ENCODE results near the gene ESYT1.
A peak's percentile ranks its signal among the peaks of the same experiment; 100 is the strongest.
"Not testable (repeated sequence)": the region's sequence is repeated elsewhere in the genome, so short reads cannot be mapped to it uniquely, and the experiment has no call there.

Gene ESYT1

GRCh38 chr12:56104109-56104814 is 23.8 kb upstream of the ESYT1 start, which contains the start of gene PA2G4:
Gene PA2G4 (plus strand): TSS chr12:56104559. CDS start chr12:56104738, 179 bp downstream.
- DNase-seq: peak; percentile 84 to 95 (median 91)

- DNase-seq: peak in 1 of 4 experiments; percentile 45
Measured at GRCh38 chr12:56104815-56105608, 23.1 kb upstream of the ESYT1 start.

GRCh38 chr12:56105609-56105902 is 22.5 kb upstream of the ESYT1 start:
- no peak for DNase-seq

GRCh38 chr12:56107242-56107641 is 20.8 kb upstream of the ESYT1 start:
- DNase-seq: no peak

GRCh38 chr12:56110571-56110970 is 17.5 kb upstream of the ESYT1 start:
- DNase-seq: no peak

- DNase-seq: no peak
Measured at GRCh38 chr12:56114084-56114483, 14.0 kb upstream of the ESYT1 start.

- DNase-seq: no peak
Measured at GRCh38 chr12:56115329-56115728, 12.7 kb upstream of the ESYT1 start.

- DNase-seq: peak; percentile 86 to 93 (median 88)
Measured at GRCh38 chr12:56116267-56117081, 11.6 kb upstream of the ESYT1 start, which contains the start of gene RPL41. Gene RPL41 (plus strand): TSS chr12:56116633.

- not testable (repeated sequence) for DNase-seq
Measured at GRCh38 chr12:56117082-56117706, 10.9 kb upstream of the ESYT1 start.

GRCh38 chr12:56117778-56118687 is 10.0 kb upstream of the ESYT1 start, which contains the start of gene ZC3H10:
Gene ZC3H10 (plus strand): TSS chr12:56118266. CDS start chr12:56120563, 2,297 bp downstream.
- peak; percentile 88 to 95 (median 93) for DNase-seq

GRCh38 chr12:56118688-56119357 is 9.2 kb upstream of the ESYT1 start:
- DNase-seq: no peak

GRCh38 chr12:56119361-56119796 is 8.7 kb upstream of the ESYT1 start:
- DNase-seq: peak in 2 of 4 experiments; percentile 17 to 39

- no peak for DNase-seq
Measured at GRCh38 chr12:56120158-56120846, 7.8 kb upstream of the ESYT1 start.

- no peak for DNase-seq
Measured at GRCh38 chr12:56121204-56121870, 6.7 kb upstream of the ESYT1 start.

GRCh38 chr12:56122637-56123036 is 5.4 kb upstream of the ESYT1 start:
- DNase-seq: no peak

GRCh38 chr12:56124133-56124532 is 3.9 kb upstream of the ESYT1 start:
- no peak for DNase-seq

- no peak for DNase-seq
Measured at GRCh38 chr12:56126732-56127239, 1.3 kb upstream of the ESYT1 start.

- no peak for DNase-seq
Measured at GRCh38 chr12:56127485-56127887, 581 bp upstream of the ESYT1 start.

GRCh38 chr12:56128670-56129205 is 671 bp downstream of the ESYT1 start:
- peak in 1 of 4 experiments; percentile 25 for DNase-seq
